DOHH2 (cell line): ENCODE results near the gene HOXD10.

Source experiments
- H3F3A ChIP-seq: fragments of 200-600 bp; sonication (generic), shearing (Covaris generic); 2 replicates; pipeline ENCODE4 v1.6.0; 2016; ENCODE audit warnings: antibody characterized with exemption, mild to moderate bottlenecking; ENCODE audit not compliant: control insufficient read depth, insufficient read depth
- H3K27ac ChIP-seq: fragments of 200-600 bp; sonication (generic); 2 replicates; pipeline ENCODE4 v1.5.1; 2014; ENCODE audit warnings: low read depth, mild to moderate bottlenecking, low read length, moderate library complexity
- H3K27me3 ChIP-seq: fragments of 200-600 bp; sonication (generic); 2 replicates; pipeline ENCODE4 v1.6.1; 2014; ENCODE audit warnings: mild to moderate bottlenecking, low read length, mixed read lengths; ENCODE audit not compliant: control insufficient read depth
- H3K36me3 ChIP-seq: fragments of 200-600 bp; sonication (generic); 2 replicates; pipeline ENCODE4 v1.6.1; 2014; ENCODE audit warnings: mild to moderate bottlenecking, low read length, moderate library complexity, mixed read lengths; ENCODE audit not compliant: control insufficient read depth
- H3K4me1 ChIP-seq: fragments of 200-600 bp; sonication (generic); 2 replicates; pipeline ENCODE4 v1.6.1; 2014; ENCODE audit warnings: mild to moderate bottlenecking, low read length, mixed read lengths; ENCODE audit not compliant: control insufficient read depth
- H3K4me2 ChIP-seq: fragments of 200-600 bp; sonication (generic); 2 replicates; pipeline ENCODE4 v1.6.0; 2014; ENCODE audit warnings: mild to moderate bottlenecking, low read length, moderate library complexity
- H3K4me3 ChIP-seq: fragments of 200-600 bp; sonication (generic); 2 replicates; pipeline ENCODE4 v1.5.1; 2014; ENCODE audit warnings: mild to moderate bottlenecking, low read length, mixed read lengths
- H3K79me2 ChIP-seq: fragments of 200-600 bp; sonication (generic); 2 replicates; pipeline ENCODE4 v1.6.1; 2014; ENCODE audit warnings: mild to moderate bottlenecking, low read length, mixed read lengths; ENCODE audit not compliant: control insufficient read depth
- H3K9me2 ChIP-seq: fragments of 200-600 bp; sonication (generic); replicated peaks from 2 replicates; pipeline ENCODE4 v1.6.1; 2014; ENCODE audit warnings: mild to moderate bottlenecking, low read length, mixed read lengths; ENCODE audit not compliant: control insufficient read depth
- H3K9me3 ChIP-seq: fragments of 200-600 bp; sonication (generic); 2 replicates; pipeline ENCODE4 v1.6.1; 2014; ENCODE audit warnings: antibody characterized with exemption, low read length, mixed read lengths; ENCODE audit not compliant: control insufficient read depth, insufficient read depth
- H4K20me1 ChIP-seq: fragments of 200-600 bp; sonication (generic); 2 replicates; pipeline ENCODE4 v1.6.0; 2014; ENCODE audit warnings: low read depth, mild to moderate bottlenecking, antibody characterized with exemption, low read length, moderate library complexity; ENCODE audit not compliant: control insufficient read depth, insufficient read depth
- CTCF ChIP-seq: fragments of 200-600 bp; sonication (generic); IDR thresholded peaks from one replicate; pipeline ENCODE4 v1.5.1; 2014; ENCODE audit warnings: antibody characterized with exemption, mild to moderate bottlenecking, low read depth, low read length; ENCODE audit not compliant: poor library complexity, severe bottlenecking
- EZH2phosphoT487 ChIP-seq: fragments of 200-600 bp; sonication (generic); IDR thresholded peaks from 2 replicates; pipeline ENCODE4 v1.6.1; 2017; ENCODE audit warnings: borderline replicate concordance, mild to moderate bottlenecking, antibody characterized with exemption, low read length, moderate library complexity, mixed read lengths

HOXD10 gene

GRCh38 chr2:176074919-176075425 lies 41.6 kb upstream of the HOXD10 start:
- H4K20me1 ChIP-seq, result no peaks in the 10 kb centered on the region
- H3K27me3 ChIP-seq, result peaks cover 12% of the 10 kb centered on the region
- H3K4me3 ChIP-seq, result no peak overlapping the region

GRCh38 chr2:176075481-176075880 lies 41.1 kb upstream of the HOXD10 start:
- no peaks in the 10 kb centered on the region for H3F3A ChIP-seq
- H3K9me3 ChIP-seq, result no peaks in the 10 kb centered on the region
- no peaks in the 10 kb centered on the region for H3K79me2 ChIP-seq
- no peaks in the 10 kb centered on the region for H3K9me2 ChIP-seq
- H4K20me1 ChIP-seq, result no peaks in the 10 kb centered on the region
- H3K4me3 ChIP-seq, result no peak overlapping the region
- no peak for TF ChIP-seq CTCF
- no peak for TF ChIP-seq EZH2phosphoT487
- H3K27me3 ChIP-seq, result peaks cover 12% of the 10 kb centered on the region
- no peak overlapping the region for H3K4me2 ChIP-seq
- H3K27ac ChIP-seq, result no peak overlapping the region
- H3K4me1 ChIP-seq, result no peaks in the 10 kb centered on the region
- no peaks in the 10 kb centered on the region for H3K36me3 ChIP-seq

More at GRCh38 chr2:176074919-176075425, 41.6 kb upstream of the HOXD10 start:
- Histone ChIP-seq H3K9me3 (no peaks in the 10 kb centered on the region), H3K27ac (no peak overlapping the region), H3K79me2 (no peaks in the 10 kb centered on the region), H3K4me2 (no peak overlapping the region), H3K4me1 (no peaks in the 10 kb centered on the region), H3F3A (no peaks in the 10 kb centered on the region), H3K36me3 (no peaks in the 10 kb centered on the region), H3K9me2 (no peaks in the 10 kb centered on the region)
- TF ChIP-seq EZH2phosphoT487 (no peak), CTCF (no peak)

GRCh38 chr2:176076063-176076462 lies 40.5 kb upstream of the HOXD10 start:
- H3F3A ChIP-seq, result no peaks in the 10 kb centered on the region
- H3K27ac ChIP-seq, result no peak overlapping the region
- TF ChIP-seq EZH2phosphoT487 (no peak), CTCF (no peak)
- H3K9me2 ChIP-seq, result no peaks in the 10 kb centered on the region
- H3K9me3 ChIP-seq, result peaks cover 4% of the 10 kb centered on the region; the same call in 1 of the 2 replicates
- no peaks in the 10 kb centered on the region for H3K4me1 ChIP-seq
- H3K27me3 ChIP-seq, result peaks cover 12% of the 10 kb centered on the region
- H3K4me2 ChIP-seq, result no peak overlapping the region
- H4K20me1 ChIP-seq, result no peaks in the 10 kb centered on the region
- H3K4me3 ChIP-seq, result no peak overlapping the region
- no peaks in the 10 kb centered on the region for H3K79me2 ChIP-seq
- no peaks in the 10 kb centered on the region for H3K36me3 ChIP-seq

- no peak overlapping the region for H3K4me3 ChIP-seq
- no peaks in the 10 kb centered on the region for H3K79me2 ChIP-seq
- peaks cover 6% of the 10 kb centered on the region; the same call in 1 of the 2 replicates for H3K9me3 ChIP-seq
- H3K9me2 ChIP-seq, result no peaks in the 10 kb centered on the region
- TF ChIP-seq CTCF, result no peak
- no peak for TF ChIP-seq EZH2phosphoT487
- no peak overlapping the region for H3K27ac ChIP-seq
- H3K27me3 ChIP-seq, result peaks cover 12% of the 10 kb centered on the region
- H3K4me1 ChIP-seq, result no peaks in the 10 kb centered on the region
- H3F3A ChIP-seq, result no peaks in the 10 kb centered on the region
- H4K20me1 ChIP-seq, result no peaks in the 10 kb centered on the region
- no peaks in the 10 kb centered on the region for H3K36me3 ChIP-seq
- H3K4me2 ChIP-seq, result no peak overlapping the region
These were observed 39.8 kb upstream of the HOXD10 start for GRCh38 chr2:176076796-176077195.
